Fibroblast of lung (primary cell): Measurements from ENCODE around the gene CYTL1. TPM values are rescaled to one million over a fixed set of nuclear protein-coding genes. Genes with fewer than 3 reads are reported as not detected.

ENCODE experiments used
- DNase-seq, 2 donors: peaks; one replicate each; pipeline versions ENCODE4 v3.0.0 to v3.0.0-alpha.2; 2010; ENCODE audit warnings: low read depth in 2 of 2
- H2AFZ ChIP-seq: 2 replicates; pipeline ENCODE4 v1.5.1; 2012; ENCODE audit warnings: low read length, control low read depth, inconsistent platforms
- H3K27ac ChIP-seq: 2 replicates; pipeline ENCODE4 v1.5.1; 2011; ENCODE audit warnings: low read length, control low read depth; ENCODE audit not compliant: insufficient read depth
- H3K27me3 ChIP-seq: 2 replicates; pipeline ENCODE4 v1.5.1; 2011; ENCODE audit warnings: mild to moderate bottlenecking, low read length; ENCODE audit not compliant: control insufficient read depth, insufficient read depth
- H3K36me3 ChIP-seq: 2 replicates; pipeline ENCODE4 v1.5.1; 2011; ENCODE audit warnings: low read length; ENCODE audit not compliant: control insufficient read depth, insufficient read depth
- H3K4me1 ChIP-seq: 2 replicates; pipeline ENCODE4 v1.5.1; 2011; ENCODE audit warnings: low read length; ENCODE audit not compliant: control insufficient read depth, insufficient read depth; ENCODE audit errors: extremely low read depth
- H3K4me2 ChIP-seq: 2 replicates; pipeline ENCODE4 v1.5.1; 2011; ENCODE audit warnings: low read length, control low read depth; ENCODE audit not compliant: insufficient read depth; ENCODE audit errors: extremely low read depth
- H3K4me3 ChIP-seq, 4 experiments: fragments of 200-600 bp in 1 of 4; sonication (generic) in 1 of 4; replicated peaks in 1 of 4; 2 replicates each; pipeline ENCODE4 v1.5.1; 2011 to 2016; ENCODE audit warnings: low read length in 4 of 4, low read depth in 3 of 4, mild to moderate bottlenecking in 3 of 4, control low read depth in 2 of 4, inconsistent platforms in 1 of 4, mixed read lengths in 1 of 4; ENCODE audit not compliant: insufficient read depth in 1 of 4; ENCODE audit errors: control extremely low read depth in 1 of 4
- H3K79me2 ChIP-seq: 2 replicates; pipeline ENCODE4 v1.5.1; 2012; ENCODE audit warnings: mild to moderate bottlenecking, low read length, inconsistent platforms; ENCODE audit not compliant: control insufficient read depth, insufficient read depth
- H3K9ac ChIP-seq: 2 replicates; pipeline ENCODE4 v1.5.1; 2011; ENCODE audit warnings: mild to moderate bottlenecking, low read length, control low read depth; ENCODE audit not compliant: insufficient read depth
- H3K9me3 ChIP-seq: 2 replicates; pipeline ENCODE4 v1.5.1; 2012; ENCODE audit warnings: low read depth, low read length; ENCODE audit not compliant: control insufficient read depth, insufficient read depth
- H4K20me1 ChIP-seq: 2 replicates; pipeline ENCODE4 v1.5.1; 2011; ENCODE audit warnings: low read length; ENCODE audit not compliant: control insufficient read depth, insufficient read depth; ENCODE audit errors: extremely low read depth
- CTCF ChIP-seq, 2 donors: IDR thresholded peaks in 1 of 2; conservative IDR thresholded peaks in 1 of 2; 1 replicate in 1 of 2; 2 replicates in 1 of 2; pipeline ENCODE4 v1.5.1; 2011 to 2012; ENCODE audit warnings: low read length in 2 of 2, control low read depth in 1 of 2, inconsistent platforms in 1 of 2, low read depth in 1 of 2, mild to moderate bottlenecking in 1 of 2
- EZH2 ChIP-seq: IDR thresholded peaks from 2 replicates; pipeline ENCODE4 v1.5.1; 2012; ENCODE audit warnings: low read length, control low read depth, mild to moderate bottlenecking; ENCODE audit errors: missing control alignments
- polyA plus RNA-seq, 2 donors: library from polyadenylated mRNA; depleted of rRNA in 1 of 2; stranded (reverse) in 1 of 2; unstranded in 1 of 2; fragments of >200 nt; gene quantifications; 2 replicates each; pipeline ENCODE4 v1.2.1, GENCODE V29; 2011 to 2012; ENCODE audit warnings: missing spikeins in 1 of 2
- total RNA-seq: library from RNA; depleted of rRNA; stranded (reverse); fragments of >200 nt; gene quantifications from 2 replicates; pipeline ENCODE4 v1.2.1, GENCODE V29; 2014

The CYTL1 gene
- total and polyA plus RNA-seq, 2 donors (not counting 1 experiment from before 2014, with no cell fraction given): 0.17 to 6.9 TPM

DNA sequence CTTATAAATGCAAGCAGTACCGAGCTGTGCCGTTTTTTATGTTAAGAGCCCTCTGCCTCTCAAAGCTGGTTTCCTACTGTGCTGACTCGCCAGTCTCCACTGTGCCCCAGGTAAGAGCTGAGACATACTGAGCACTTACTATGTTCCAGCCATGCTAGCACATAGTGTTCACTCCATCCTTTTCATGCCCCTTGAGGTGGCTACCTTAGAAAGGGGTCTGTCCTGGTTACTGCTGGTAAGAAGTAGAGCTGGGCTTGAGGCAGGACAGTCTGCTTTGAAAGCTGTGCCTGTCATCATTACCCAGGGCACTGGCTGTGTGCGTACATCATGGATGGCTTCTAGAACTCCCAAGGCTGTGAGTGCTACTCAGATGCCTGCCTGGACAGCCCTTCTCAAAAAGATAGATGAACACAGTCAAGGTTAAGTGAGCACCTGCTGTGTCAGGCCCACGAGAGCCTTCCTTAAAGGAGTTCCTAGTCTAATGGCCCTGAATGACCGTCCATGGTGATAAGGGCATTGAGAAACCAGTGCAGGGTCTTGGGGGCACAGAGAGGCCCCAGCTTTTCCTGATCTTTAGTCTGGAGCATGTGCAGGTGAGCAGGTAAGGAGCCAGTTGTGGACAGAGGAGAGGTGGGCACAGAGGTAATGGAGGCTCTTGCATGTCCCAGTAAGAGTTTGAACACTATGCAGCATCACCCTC lies 33.6 kb upstream of the CYTL1 start:
- H3K4me2 ChIP-seq: no peak overlapping the region
- no peaks in the 10 kb centered on the region for H4K20me1 ChIP-seq

GRCh38 chr4:5052204-5052702 lies 33.0 kb upstream of the CYTL1 start:
- TF ChIP-seq EZH2 (no peak), CTCF (conservative IDR thresholded peaks at IDR 0.05 in 1 of 2, IDR thresholded peaks at IDR 0.05 in 1 of 2; ENCODE audit: low read depth in 1 of 2, low read length in 2 of 2) (no peak)
- H4K20me1 ChIP-seq: no peaks in the 10 kb centered on the region
- H3K9ac ChIP-seq: no peak overlapping the region
- peaks cover 2% of the 10 kb centered on the region for H3K4me1 ChIP-seq
- H2AFZ ChIP-seq: peak overlapping the region; percentile 84
- no peaks in the 10 kb centered on the region for H3K79me2 ChIP-seq
- H3K4me3 ChIP-seq: peak overlapping the region in 2 of 4 experiments; percentile 39 to 66
- H3K36me3 ChIP-seq: no peaks in the 10 kb centered on the region
- H3K4me2 ChIP-seq: peak overlapping the region; percentile 97
- DNase-seq: no peak
- H3K27ac ChIP-seq: no peak overlapping the region
- H3K9me3 ChIP-seq: no peaks in the 10 kb centered on the region
- peaks cover 8% of the 10 kb centered on the region for H3K27me3 ChIP-seq

More for the DNA sequence above, 33.6 kb upstream of the CYTL1 start:
- Histone ChIP-seq H2AFZ (no peak overlapping the region), H3K27ac (no peak overlapping the region), H3K4me3 (no peak overlapping the region), H3K9ac (no peak overlapping the region), H3K36me3 (no peaks in the 10 kb centered on the region), H3K9me3 (no peaks in the 10 kb centered on the region), H3K4me1 (peaks cover 2% of the 10 kb centered on the region), H3K27me3 (peaks cover 8% of the 10 kb centered on the region), H3K79me2 (no peaks in the 10 kb centered on the region)
- DNase-seq: no peak
- TF ChIP-seq CTCF (conservative IDR thresholded peaks at IDR 0.05 in 1 of 2, IDR thresholded peaks at IDR 0.05 in 1 of 2; ENCODE audit: low read depth in 1 of 2, low read length in 2 of 2) (no peak), EZH2 (no peak)

- Histone ChIP-seq H3K36me3 (no peaks in the 10 kb centered on the region), H3K27ac (no peak within 1 kb of the TSS), H3K9me3 (no peaks in the 10 kb centered on the region), H3K4me3 (peak within 1 kb of the TSS; percentile 39 to 66 (median 56)), H3K27me3 (peaks cover 8% of the 10 kb centered on the region), H2AFZ (peak within 1 kb of the TSS; percentile 84), H3K4me1 (peaks cover 2% of the 10 kb centered on the region), H3K9ac (peak within 1 kb of the TSS; percentile 48), H3K4me2 (peak within 1 kb of the TSS; percentile 97), H3K79me2 (no peaks in the 10 kb centered on the region), H4K20me1 (no peaks in the 10 kb centered on the region)
- TF ChIP-seq CTCF (conservative IDR thresholded peaks at IDR 0.05 in 1 of 2, IDR thresholded peaks at IDR 0.05 in 1 of 2; ENCODE audit: low read depth in 1 of 2, low read length in 2 of 2) (no peak), EZH2 (no peak)
- DNase-seq: peak; percentile 60 to 84
Measured at GRCh38 chr4:5051278-5052203, 32.3 kb upstream of the CYTL1 start, which contains the start of gene STK32B. TSS of gene STK32B (plus strand) at chr4:5051480.
